Uterus (tissue), 4 donors: Measurements from ENCODE around the gene ZNF773. TPM values are rescaled to one million over a fixed set of nuclear protein-coding genes. Genes with fewer than 3 reads are reported as not detected.
"Not testable (repeated sequence)": the region's sequence is repeated elsewhere in the genome, so short reads cannot be mapped to it uniquely, and the experiment has no call there.

Experiments
- DNase-seq, 2 donors: peaks; one replicate each; pipeline ENCODE4 v3.0.0-alpha.2; 2019 to 2020
- H3K27ac ChIP-seq, 2 donors: fragments of 200-600 bp; sonication (generic); 1 replicate in 1 of 2; 2 replicates in 1 of 2; pipeline ENCODE4 v1.5.1; 2016 to 2018
- H3K27me3 ChIP-seq, 2 donors: fragments of 200-600 bp; sonication (generic); one replicate each; pipeline ENCODE4 v1.5.1; 2018 to 2019; ENCODE audit warnings: control low read depth in 1 of 2
- H3K36me3 ChIP-seq, 2 donors: fragments of 200-600 bp; sonication (generic); one replicate each; pipeline ENCODE4 v1.5.1; 2019; ENCODE audit warnings: control low read depth in 1 of 2
- H3K4me1 ChIP-seq, 2 donors: fragments of 200-600 bp; sonication (generic); one replicate each; pipeline ENCODE4 v1.5.1; 2018 to 2019; ENCODE audit warnings: control low read depth in 1 of 2
- H3K4me3 ChIP-seq, 2 donors: fragments of 200-600 bp; sonication (generic); 1 replicate in 1 of 2; 2 replicates in 1 of 2; pipeline ENCODE4 v1.5.1; 2018 to 2019; ENCODE audit warnings: mild to moderate bottlenecking in 1 of 2
- H3K9me3 ChIP-seq, 2 donors: fragments of 200-600 bp; sonication (generic); one replicate each; pipeline ENCODE4 v1.5.1; 2019; ENCODE audit warnings: control low read depth in 1 of 2
- POLR2A ChIP-seq, 2 donors: fragments of 450-650 bp; IDR thresholded peaks; one replicate each; pipeline ENCODE4 v1.6.1; 2016; ENCODE audit warnings: antibody characterized with exemption in 2 of 2, mild to moderate bottlenecking in 1 of 2, moderate library complexity in 1 of 2
- intact Hi-C: fragments of 100-400 bp; cut with DNase I; formaldehyde crosslinking; loops from one replicate; pipeline ENCODE4 v1.15.1; 2023; ENCODE audit warnings: low total_unique reads
- total RNA-seq, 4 donors: library from RNA; depleted of rRNA in 3 of 4; stranded (reverse); fragments of >200 nt in 3 of 4; gene quantifications; one replicate each; pipeline versions ENCODE4 v1.1.0 to v1.2.4, GENCODE V29; 2014 to 2023
- TF ChIP-seq, protein P1 (sequence below), 4 experiments: fragments of 200-600 bp in 2 of 4; fragments of 450-650 bp in 2 of 4; sonication (generic) in 2 of 4; IDR thresholded peaks; one replicate each; pipeline ENCODE4 v1.5.1; 2016 to 2019; ENCODE audit warnings: antibody characterized with exemption in 4 of 4, mild to moderate bottlenecking in 2 of 4, moderate library complexity in 1 of 4
- donor health status: DM: yes; HTN: yes; CAD: no.

Gene ZNF773
- total RNA-seq, 4 donors from 2014 or later: 2.9 to 34.3 (median 17.0) TPM

DNA sequence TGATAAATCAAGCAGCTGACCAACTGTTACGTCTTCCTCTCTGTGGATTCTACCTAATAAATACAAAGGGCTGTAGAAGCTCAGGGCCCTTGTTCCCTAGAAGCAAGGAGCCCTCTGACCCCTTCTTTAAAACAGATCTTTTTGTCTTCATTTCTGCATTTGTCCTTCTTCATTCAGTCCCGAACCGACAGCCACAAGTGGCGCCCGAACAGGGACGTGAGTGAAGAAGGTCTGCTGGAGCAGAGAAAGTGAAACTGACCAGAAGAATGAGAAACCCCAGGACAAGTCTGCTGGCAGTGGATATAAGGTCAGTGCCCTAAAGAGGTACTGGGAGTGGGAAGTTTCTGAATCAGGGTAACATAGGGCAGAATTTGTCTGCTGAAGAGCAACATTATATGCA lies 13.1 kb downstream of the ZNF773 start:
- intact Hi-C loops: no loop called here
- H3K4me1 ChIP-seq: no peaks in the 10 kb centered on the region
- DNase-seq: no peak
- TF ChIP-seq, protein P1, sequence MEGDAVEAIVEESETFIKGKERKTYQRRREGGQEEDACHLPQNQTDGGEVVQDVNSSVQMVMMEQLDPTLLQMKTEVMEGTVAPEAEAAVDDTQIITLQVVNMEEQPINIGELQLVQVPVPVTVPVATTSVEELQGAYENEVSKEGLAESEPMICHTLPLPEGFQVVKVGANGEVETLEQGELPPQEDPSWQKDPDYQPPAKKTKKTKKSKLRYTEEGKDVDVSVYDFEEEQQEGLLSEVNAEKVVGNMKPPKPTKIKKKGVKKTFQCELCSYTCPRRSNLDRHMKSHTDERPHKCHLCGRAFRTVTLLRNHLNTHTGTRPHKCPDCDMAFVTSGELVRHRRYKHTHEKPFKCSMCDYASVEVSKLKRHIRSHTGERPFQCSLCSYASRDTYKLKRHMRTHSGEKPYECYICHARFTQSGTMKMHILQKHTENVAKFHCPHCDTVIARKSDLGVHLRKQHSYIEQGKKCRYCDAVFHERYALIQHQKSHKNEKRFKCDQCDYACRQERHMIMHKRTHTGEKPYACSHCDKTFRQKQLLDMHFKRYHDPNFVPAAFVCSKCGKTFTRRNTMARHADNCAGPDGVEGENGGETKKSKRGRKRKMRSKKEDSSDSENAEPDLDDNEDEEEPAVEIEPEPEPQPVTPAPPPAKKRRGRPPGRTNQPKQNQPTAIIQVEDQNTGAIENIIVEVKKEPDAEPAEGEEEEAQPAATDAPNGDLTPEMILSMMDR (IDR thresholded peaks at IDR 0.05): no peak
- no peak for TF ChIP-seq POLR2A (IDR thresholded peaks at IDR 0.05)
- H3K36me3 ChIP-seq: no peaks in the 10 kb centered on the region
- H3K27me3 ChIP-seq: no peaks in the 10 kb centered on the region
- peaks cover 0 to 42% of the 10 kb centered on the region in 2 donors for H3K9me3 ChIP-seq
- H3K4me3 ChIP-seq: no peak overlapping the region
- H3K27ac ChIP-seq: no peak overlapping the region

DNA sequence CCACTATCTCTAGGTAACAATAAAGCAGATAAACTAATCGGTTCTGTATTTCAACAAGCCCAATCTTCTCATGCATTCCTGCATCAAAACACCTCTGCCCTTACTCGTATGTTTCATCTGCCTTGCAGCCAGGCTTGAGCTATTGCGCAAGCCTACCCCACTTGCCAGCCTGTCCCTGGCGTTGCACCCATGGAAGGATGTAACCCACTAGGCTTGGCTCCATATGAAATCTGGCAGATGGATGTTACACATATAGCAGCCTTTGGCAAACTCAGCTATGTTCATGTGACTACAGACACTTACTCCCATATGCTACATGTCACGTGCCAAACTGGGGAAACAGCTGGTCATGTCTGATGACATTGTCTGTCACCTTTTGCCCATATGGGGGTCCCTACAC lies 15.5 kb downstream of the ZNF773 start:
- Histone ChIP-seq H3K27me3 (no peaks in the 10 kb centered on the region), H3K4me1 (no peaks in the 10 kb centered on the region), H3K27ac (no peak overlapping the region), H3K36me3 (no peaks in the 10 kb centered on the region), H3K4me3 (no peak overlapping the region), H3K9me3 (peaks cover 0 to 27% of the 10 kb centered on the region in 2 donors)
- intact Hi-C loops: no loop called here
- DNase-seq: no peak
- TF ChIP-seq, protein P1 (IDR thresholded peaks at IDR 0.05): no peak
- no peak for TF ChIP-seq POLR2A (IDR thresholded peaks at IDR 0.05)

DNA sequence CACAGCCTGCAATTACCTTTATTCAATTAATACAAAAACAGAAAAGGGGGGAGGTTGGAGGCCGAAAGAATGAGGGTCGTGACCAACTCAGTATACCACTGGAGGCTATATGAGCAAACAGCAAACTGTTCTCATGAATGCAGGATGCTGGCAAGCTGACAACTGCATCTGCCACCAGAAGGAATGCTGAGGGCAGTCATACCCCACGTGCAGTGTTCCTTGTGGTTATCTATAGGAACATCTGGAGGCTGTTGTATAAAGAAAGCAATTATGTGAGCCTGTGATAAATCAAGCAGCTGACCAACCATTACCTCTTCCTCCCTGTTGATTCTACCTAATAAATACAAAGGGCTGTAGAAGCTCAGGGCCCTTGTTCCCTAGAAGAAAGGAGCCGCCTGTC lies 18.3 kb downstream of the ZNF773 start:
- H3K36me3 ChIP-seq, H3K9me3 ChIP-seq, H3K4me3 ChIP-seq, H3K4me1 ChIP-seq, DNase-seq, H3K27me3 ChIP-seq, H3K27ac ChIP-seq, intact Hi-C loops: not testable (repeated sequence)

DNA sequence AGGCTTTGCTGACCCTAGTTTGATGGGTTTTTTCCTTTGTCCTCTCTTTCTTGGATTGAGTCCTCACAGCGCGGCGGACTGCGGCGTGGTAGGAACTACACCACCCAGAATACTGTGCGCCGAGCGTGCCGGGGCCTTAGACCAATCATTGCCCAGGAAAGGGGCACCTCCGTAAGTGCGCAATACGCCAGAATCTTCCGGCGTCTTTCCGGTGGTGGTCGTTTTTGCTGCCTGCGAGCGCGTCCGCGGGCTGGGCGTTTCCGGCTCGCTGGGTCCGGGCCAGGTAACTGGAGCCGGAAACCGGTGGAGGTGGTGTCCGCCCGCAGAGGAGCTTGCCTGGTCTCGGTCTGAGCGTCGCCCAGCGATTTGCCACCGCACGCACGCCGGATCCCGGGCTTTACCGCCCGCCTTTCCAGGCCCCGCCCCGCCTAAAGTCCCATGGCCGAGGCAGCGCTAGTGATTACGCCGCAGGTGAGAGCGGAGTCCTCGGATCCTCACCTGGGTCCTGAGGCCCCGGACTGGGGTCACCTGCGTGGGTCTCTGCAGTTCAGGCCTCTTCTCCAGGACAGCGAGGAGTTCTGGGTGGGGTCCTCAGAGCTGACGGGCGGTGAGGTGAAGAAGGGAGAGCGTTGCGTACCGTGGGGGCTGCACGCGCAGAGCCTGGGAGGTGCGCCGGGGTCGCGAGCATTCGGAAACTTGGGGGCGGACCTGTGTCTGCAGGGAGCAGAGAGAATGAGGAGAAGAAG lies 27.6 kb downstream of the ZNF773 start, which contains the start of gene ZNF549:
TSS of gene ZNF549 (plus strand) at position 221 of the 746 bp plus-strand sequence. CDS start at position 439, 218 bp downstream.
- intact Hi-C loops: no loop called here
- DNase-seq: peak; percentile 81 to 86

DNA sequence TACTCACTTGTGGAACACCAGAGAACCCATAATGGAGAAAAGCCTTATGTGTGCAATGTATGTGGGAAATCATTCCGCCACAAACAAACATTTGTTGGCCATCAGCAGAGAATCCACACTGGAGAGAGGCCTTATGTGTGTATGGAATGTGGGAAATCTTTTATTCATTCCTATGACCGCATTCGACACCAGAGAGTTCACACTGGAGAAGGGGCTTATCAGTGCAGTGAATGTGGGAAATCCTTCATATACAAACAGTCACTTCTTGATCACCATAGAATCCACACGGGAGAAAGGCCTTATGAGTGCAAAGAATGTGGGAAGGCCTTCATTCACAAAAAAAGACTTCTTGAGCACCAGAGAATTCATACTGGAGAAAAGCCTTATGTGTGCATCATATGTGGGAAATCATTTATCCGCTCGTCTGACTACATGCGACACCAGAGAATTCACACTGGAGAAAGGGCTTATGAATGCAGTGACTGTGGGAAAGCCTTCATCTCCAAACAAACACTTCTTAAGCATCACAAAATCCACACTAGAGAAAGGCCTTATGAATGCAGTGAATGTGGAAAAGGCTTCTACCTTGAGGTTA lies 38.3 kb downstream of the ZNF773 start:
- TF ChIP-seq, protein P1 (IDR thresholded peaks at IDR 0.05): no peak
- no peak for TF ChIP-seq POLR2A (IDR thresholded peaks at IDR 0.05)
- Histone ChIP-seq H3K36me3 (no peaks in the 10 kb centered on the region), H3K27me3 (no peaks in the 10 kb centered on the region), H3K9me3 (peaks cover 3 to 98% of the 10 kb centered on the region in 2 donors), H3K4me1 (no peaks in the 10 kb centered on the region), H3K27ac (no peak overlapping the region), H3K4me3 (no peak overlapping the region)
- intact Hi-C loops: no loop called here
- no peak for DNase-seq

More for the DNA sequence above, 27.6 kb downstream of the ZNF773 start, which contains the start of gene ZNF549:
- Histone ChIP-seq H3K9me3 (peaks cover 0 to 22% of the 10 kb centered on the region in 2 donors), H3K27ac (peak within 1 kb of the TSS; percentile 49 to 58), H3K4me1 (no peaks in the 10 kb centered on the region), H3K4me3 (peak within 1 kb of the TSS; percentile 72 to 91), H3K36me3 (no peaks in the 10 kb centered on the region), H3K27me3 (no peaks in the 10 kb centered on the region)
- no peak for TF ChIP-seq POLR2A (IDR thresholded peaks at IDR 0.05)
- TF ChIP-seq, protein P1 (IDR thresholded peaks at IDR 0.05): no peak
